ENCODE results near the gene DUSP7.

- TF ChIP-seq CTCF (IDR thresholded peaks at IDR 0.05; ENCODE audit: insufficient read depth, low read length, poor library complexity, severe bottlenecking) (no peak), EZH2phosphoT487 (conservative IDR thresholded peaks at IDR 0.05; ENCODE audit: low read length) (no peak)
Measured at GRCh38 chr3:52059781-52060180, 3.4 kb upstream of the DUSP7 start.

All from SU-DHL-6 (cell line).